Activated naive CD8-positive, alpha-beta T cell treated with anti-CD3 and anti-CD28 coated beads, Interleukin-2, amount 10 ng/mL, durations not matched to agents 7 days and 5 days (primary cell): ENCODE data around the gene PSMD11. TPM values are rescaled to one million over a fixed set of nuclear protein-coding genes. Genes with fewer than 3 reads are reported as not detected.

Experiments used
- ATAC-seq: fragments of 150-1000 bp; cut with Tn5 transposase; one replicate; pipeline ENCODE4 v1.10.0; 2021; ENCODE audit warnings: low read depth, moderate library complexity
- POLR2A ChIA-PET: fragments of 350-600 bp; sonication (Branson Sonifier 250); formaldehyde crosslinking; loops from one replicate; lab custom pipeline; 2021; ENCODE audit warnings: antibody characterized with exemption; lab: Charles Lee
- DNase-seq: peaks from one replicate; pipeline ENCODE4 v3.0.0; 2021
- H3K27ac Mint-ChIP-seq: one replicate; pipeline ENCODE4 v1.8.0; 2022; ENCODE audit warnings: mild to moderate bottlenecking, mixed read lengths
- H3K27me3 Mint-ChIP-seq: one replicate; pipeline ENCODE4 v1.8.0; 2022; ENCODE audit warnings: mild to moderate bottlenecking, moderate library complexity, mixed read lengths
- H3K36me3 Mint-ChIP-seq: one replicate; pipeline ENCODE4 v1.8.0; 2021; ENCODE audit warnings: mild to moderate bottlenecking, mixed read lengths
- H3K4me1 Mint-ChIP-seq: one replicate; pipeline ENCODE4 v1.8.0; 2021; ENCODE audit warnings: mixed read lengths
- H3K4me3 Mint-ChIP-seq: one replicate; pipeline ENCODE4 v1.8.0; 2022; ENCODE audit warnings: mild to moderate bottlenecking, moderate library complexity, mixed read lengths
- H3K9me3 Mint-ChIP-seq: one replicate; pipeline ENCODE4 v1.8.0; 2021; ENCODE audit warnings: mixed read lengths
- total RNA-seq, 2 experiments: library from RNA; stranded (reverse); gene quantifications; one replicate each; pipeline ENCODE4 v1.2.3, GENCODE V29; 2021

Gene PSMD11
- total RNA-seq, 2 experiments from 2014 or later, result 68.3 to 75.1 TPM

DNA sequence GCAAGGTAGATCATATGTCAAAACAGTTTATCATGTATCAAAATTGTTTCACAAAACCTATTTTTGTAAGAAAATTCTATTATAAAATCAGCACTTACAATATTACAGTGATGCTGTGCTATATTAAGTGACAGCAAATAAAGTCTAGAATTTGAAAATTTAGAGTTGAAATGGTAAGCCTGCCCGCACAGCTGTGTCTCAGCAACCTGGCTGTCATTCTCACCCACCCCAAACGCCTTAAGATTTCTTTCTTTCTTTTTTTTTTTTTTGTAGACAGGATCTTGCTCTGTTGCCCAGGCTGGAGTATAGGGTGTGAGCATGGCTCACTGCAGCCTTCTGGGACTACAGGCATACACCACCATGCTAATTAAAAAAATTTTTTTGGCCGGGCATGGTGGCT, 69.3 kb downstream of the PSMD11 start:
- Mint-ChIP-seq H3K4me3 (no peak overlapping the region), H3K4me1 (peaks cover 42% of the 10 kb centered on the region), H3K27ac (no peak overlapping the region), H3K36me3 (no peaks in the 10 kb centered on the region), H3K27me3 (no peaks in the 10 kb centered on the region), H3K9me3 (no peaks in the 10 kb centered on the region)
- DNase-seq (no peak), ATAC-seq (no peak)
- POLR2A ChIA-PET, result interaction anchor here (1.3 kb wide), 1 partner anchor 26 kb away, joined by 8 read pairs; the partner anchor contains the start of gene CDK5R1

GRCh38 chr17:32514606-32515005, 70.3 kb downstream of the PSMD11 start:
- no peaks in the 10 kb centered on the region for H3K9me3 Mint-ChIP-seq
- no peak for ATAC-seq
- H3K4me1 Mint-ChIP-seq, result peaks cover 45% of the 10 kb centered on the region
- H3K4me3 Mint-ChIP-seq, result no peak overlapping the region
- H3K36me3 Mint-ChIP-seq, result no peaks in the 10 kb centered on the region
- POLR2A ChIA-PET, result no interaction called here
- H3K27me3 Mint-ChIP-seq, result no peaks in the 10 kb centered on the region
- H3K27ac Mint-ChIP-seq, result no peak overlapping the region
- no peak for DNase-seq

DNA sequence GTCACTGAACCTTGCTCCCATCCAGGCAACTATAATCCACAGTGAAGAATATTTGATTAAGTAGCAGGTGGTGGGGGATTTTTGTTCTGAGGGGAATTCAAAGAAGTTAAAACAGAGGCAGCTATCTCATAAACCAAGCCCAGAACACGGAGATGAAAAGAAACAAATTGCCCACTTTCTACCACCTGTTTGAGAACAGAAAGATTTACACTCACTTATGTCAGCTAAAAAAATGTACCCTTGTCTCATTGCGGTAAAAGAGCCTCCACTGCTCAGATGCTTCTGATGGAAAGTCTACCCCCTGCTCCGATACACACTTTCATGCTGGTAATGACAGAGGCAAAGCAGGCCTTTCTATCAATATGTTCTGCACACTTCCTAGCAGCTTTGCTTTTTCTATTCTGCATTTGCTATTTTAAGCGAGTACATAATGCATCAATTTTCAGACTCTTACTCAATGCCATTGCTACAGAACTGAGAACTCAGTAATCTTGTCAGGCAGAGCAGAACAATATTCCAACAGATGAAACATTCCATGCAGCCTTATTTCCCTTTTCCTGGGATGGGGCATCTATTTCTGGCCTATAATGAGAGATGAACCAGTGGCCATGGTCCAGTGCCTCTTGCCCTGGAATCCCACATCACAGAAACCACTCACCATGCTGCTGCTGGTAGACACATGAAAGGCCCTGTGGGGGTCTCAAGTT, 71.5 kb downstream of the PSMD11 start:
- peaks cover 54% of the 10 kb centered on the region for H3K4me1 Mint-ChIP-seq
- POLR2A ChIA-PET, result interaction anchor here (2.7 kb wide), 1 partner anchor 12 kb away, joined by 16 read pairs; no protein-coding TSS in a partner anchor
- H3K27me3 Mint-ChIP-seq, result no peaks in the 10 kb centered on the region
- H3K36me3 Mint-ChIP-seq, result no peaks in the 10 kb centered on the region
- no peak for ATAC-seq
- peak overlapping the region; percentile 52 for H3K27ac Mint-ChIP-seq
- no peak for DNase-seq
- no peaks in the 10 kb centered on the region for H3K9me3 Mint-ChIP-seq
- no peak overlapping the region for H3K4me3 Mint-ChIP-seq

DNA sequence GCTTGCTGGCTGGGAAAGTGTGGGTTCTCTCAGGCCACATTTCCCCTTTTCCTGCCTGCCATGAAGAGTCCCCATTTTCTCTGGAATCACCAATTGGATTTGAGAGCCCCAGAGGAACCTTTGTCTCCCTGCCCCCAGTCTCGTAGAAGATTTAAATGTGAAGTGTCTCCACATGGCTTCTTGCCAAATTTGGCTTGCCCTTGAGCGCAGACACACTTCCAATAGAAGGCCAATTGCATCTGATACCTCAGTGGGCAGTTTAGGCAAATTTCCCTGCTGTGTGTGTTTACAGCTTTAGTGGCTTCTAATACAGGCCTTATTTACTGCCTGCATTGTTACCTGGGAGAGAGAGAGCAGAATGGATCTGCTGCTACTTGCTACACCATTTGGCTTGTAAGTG, 72.1 kb downstream of the PSMD11 start:
- peaks cover 58% of the 10 kb centered on the region for H3K4me1 Mint-ChIP-seq
- DNase-seq, result no peak
- H3K36me3 Mint-ChIP-seq, result no peaks in the 10 kb centered on the region
- POLR2A ChIA-PET, result interaction anchor here (1.2 to 5.5 kb wide), 4 partner anchors 12 to 32 kb away, joined by 3 to 60 read pairs (median 12); partner anchors contain the start of gene CDK5R1
- no peak for ATAC-seq
- no peak overlapping the region for H3K4me3 Mint-ChIP-seq
- no peaks in the 10 kb centered on the region for H3K27me3 Mint-ChIP-seq
- no peak overlapping the region for H3K27ac Mint-ChIP-seq
- no peaks in the 10 kb centered on the region for H3K9me3 Mint-ChIP-seq

DNA sequence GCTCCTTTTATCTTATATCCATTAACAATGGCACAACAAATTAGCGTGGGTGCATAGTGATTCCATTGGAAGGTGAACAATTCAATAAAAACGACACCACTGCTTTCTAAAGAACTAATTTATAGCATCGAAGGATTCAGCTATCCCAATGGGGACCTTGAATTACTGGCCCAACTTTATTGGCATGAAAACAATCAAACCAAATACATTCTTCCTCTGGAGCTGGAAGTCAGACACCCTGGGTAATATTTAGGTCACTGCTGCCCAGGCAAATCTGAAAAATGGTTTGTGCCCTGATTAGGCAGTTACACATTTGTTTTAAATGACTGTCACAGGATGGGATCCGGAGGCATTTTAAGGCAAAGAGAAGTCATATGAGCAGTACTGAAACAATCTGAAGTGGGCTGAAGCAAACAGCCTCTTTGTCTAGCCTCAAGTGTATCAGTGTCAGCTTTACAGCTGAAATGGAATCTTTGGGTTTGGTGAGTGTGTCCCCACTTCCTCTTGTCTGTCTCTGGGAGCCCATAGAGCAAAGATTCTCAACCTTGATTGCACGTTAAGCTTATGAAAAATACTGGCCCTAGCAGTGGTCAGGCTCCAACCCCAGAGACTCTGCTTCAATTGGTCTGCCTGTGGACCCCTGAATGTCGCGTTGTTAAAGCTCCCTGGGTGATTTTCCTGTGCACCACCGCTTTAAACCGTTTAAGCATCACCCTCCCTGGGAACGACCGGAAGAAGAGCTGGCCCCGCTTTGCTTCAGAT, 72.8 kb downstream of the PSMD11 start:
- no peaks in the 10 kb centered on the region for H3K27me3 Mint-ChIP-seq
- POLR2A ChIA-PET, result interaction anchor here (1.0 to 5.5 kb wide), 9 partner anchors 9 to 36 kb away, joined by 3 to 60 read pairs (median 5); partner anchors contain the start of gene CDK5R1
- peaks cover 56% of the 10 kb centered on the region for H3K4me1 Mint-ChIP-seq
- H3K36me3 Mint-ChIP-seq, result peaks cover under 1% of the 10 kb centered on the region
- ATAC-seq (peak; percentile 38), DNase-seq (no peak)
- H3K9me3 Mint-ChIP-seq, result no peaks in the 10 kb centered on the region
- peak overlapping the region; percentile 62 for H3K4me3 Mint-ChIP-seq
- peak overlapping the region; percentile 83 for H3K27ac Mint-ChIP-seq

DNA sequence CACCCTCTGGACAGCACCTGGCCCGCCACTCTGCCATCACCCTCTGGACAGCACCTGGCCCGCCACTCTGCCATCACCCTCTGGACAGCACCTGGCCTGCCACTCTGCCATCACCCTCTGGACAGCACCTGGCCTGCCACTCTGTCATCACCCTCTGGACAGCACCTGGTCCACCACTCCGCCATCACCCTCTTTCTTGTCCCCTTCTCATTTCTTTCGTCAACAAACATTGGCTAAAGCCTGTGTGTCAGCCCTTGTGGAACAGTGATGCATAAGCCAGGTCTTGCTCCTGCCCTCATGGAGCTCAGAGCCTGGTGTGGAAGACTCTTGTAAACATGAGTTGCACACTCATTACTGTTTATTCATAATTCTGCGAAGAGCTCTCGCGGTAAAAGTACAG, 73.7 kb downstream of the PSMD11 start:
- H3K9me3 Mint-ChIP-seq, result no peaks in the 10 kb centered on the region
- peak overlapping the region; percentile 25 for H3K4me3 Mint-ChIP-seq
- H3K4me1 Mint-ChIP-seq, result peaks cover 64% of the 10 kb centered on the region
- DNase-seq (no peak), ATAC-seq (no peak)
- peaks cover 5% of the 10 kb centered on the region for H3K36me3 Mint-ChIP-seq
- POLR2A ChIA-PET, result interaction anchor here (1.0 to 5.5 kb wide), 9 partner anchors 8 to 35 kb away, joined by 3 to 60 read pairs (median 5); partner anchors contain the start of gene CDK5R1
- H3K27ac Mint-ChIP-seq, result peak overlapping the region; percentile 67
- H3K27me3 Mint-ChIP-seq, result no peaks in the 10 kb centered on the region

DNA sequence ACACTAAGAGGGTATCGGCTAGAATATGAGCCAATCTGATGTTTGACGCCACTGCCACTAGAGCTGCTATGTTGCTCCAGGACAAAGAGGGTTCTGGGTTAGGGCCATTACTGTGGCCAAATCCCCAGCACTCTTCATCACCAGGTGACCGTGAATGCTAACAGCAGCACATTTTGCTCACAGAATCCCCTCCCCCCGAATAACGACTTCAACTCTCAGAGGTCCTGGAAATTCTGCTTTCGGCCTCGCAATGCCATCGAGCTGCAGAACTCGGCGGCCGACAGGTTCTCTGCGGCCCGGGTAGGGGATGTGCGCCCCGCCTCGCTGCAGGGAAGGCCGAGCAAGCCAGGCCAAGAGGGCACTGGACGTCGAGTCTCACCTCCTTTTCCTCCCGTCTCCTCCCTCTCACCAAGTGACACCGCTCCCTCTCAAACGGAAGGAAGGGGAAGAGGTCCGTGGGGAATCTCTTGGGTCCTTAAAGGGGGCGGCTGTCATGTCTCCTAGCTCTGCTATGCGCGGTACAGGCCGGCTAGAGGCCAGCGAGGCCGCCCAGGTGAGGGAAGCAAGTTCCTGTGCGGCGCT, 74.4 kb downstream of the PSMD11 start:
- peak overlapping the region; percentile 49 for H3K27ac Mint-ChIP-seq
- ATAC-seq (no peak), DNase-seq (no peak)
- POLR2A ChIA-PET, result interaction anchor here (1.0 to 5.5 kb wide), 5 partner anchors 15 to 31 kb away, joined by 3 to 60 read pairs (median 16); partner anchors contain the start of gene CDK5R1
- H3K9me3 Mint-ChIP-seq, result no peaks in the 10 kb centered on the region
- no peaks in the 10 kb centered on the region for H3K27me3 Mint-ChIP-seq
- peaks cover 5% of the 10 kb centered on the region for H3K36me3 Mint-ChIP-seq
- H3K4me3 Mint-ChIP-seq, result peak overlapping the region; percentile 54
- peaks cover 68% of the 10 kb centered on the region for H3K4me1 Mint-ChIP-seq

- Mint-ChIP-seq H3K27me3 (no peaks in the 10 kb centered on the region), H3K27ac (peak overlapping the region; percentile 87), H3K4me1 (peaks cover 73% of the 10 kb centered on the region), H3K9me3 (no peaks in the 10 kb centered on the region), H3K36me3 (peaks cover 5% of the 10 kb centered on the region), H3K4me3 (peak overlapping the region; percentile 81)
- DNase-seq (peak; percentile 65), ATAC-seq (peak; percentile 9)
- POLR2A ChIA-PET, result interaction anchor here (0.7 to 5.5 kb wide), 5 partner anchors 16 to 34 kb away, joined by 4 to 60 read pairs (median 14); partner anchors contain the start of gene CDK5R1
Measured at GRCh38 chr17:32519228-32520103, 75.2 kb downstream of the PSMD11 start.

DNA sequence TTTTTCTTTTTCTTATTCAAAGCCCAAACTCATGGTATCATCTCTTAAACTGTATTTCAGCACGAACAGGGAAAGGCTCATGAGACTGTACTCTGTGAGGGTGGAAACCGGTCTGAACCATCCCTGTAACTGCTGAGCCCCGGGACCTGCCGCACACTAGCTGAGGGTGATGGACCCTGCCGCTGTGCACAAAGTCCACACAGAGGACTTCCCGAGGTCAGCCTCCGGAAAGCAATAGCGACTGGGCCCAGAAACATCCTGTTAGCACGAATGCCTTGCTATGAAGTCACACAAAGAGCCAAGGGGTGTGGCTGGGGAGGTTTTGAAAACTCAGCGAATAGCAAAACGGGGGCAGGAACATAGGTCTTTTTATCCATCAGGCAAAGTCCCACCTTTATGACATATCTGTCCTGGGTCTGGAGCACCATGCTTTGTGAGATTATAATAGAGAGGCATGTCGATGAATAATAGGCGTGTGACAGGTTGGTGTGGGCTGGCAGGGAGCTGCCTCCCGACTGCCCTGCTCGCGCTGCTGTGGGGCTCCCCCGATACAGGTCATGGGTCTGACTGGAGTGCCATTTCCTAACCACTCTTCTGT, 75.9 kb downstream of the PSMD11 start:
- H3K4me1 Mint-ChIP-seq, result peaks cover 74% of the 10 kb centered on the region
- ATAC-seq (peak; percentile 61), DNase-seq (peak; percentile 62)
- POLR2A ChIA-PET, result interaction anchor here (0.6 to 5.5 kb wide), 5 partner anchors 16 to 41 kb away, joined by 3 to 60 read pairs (median 14); partner anchors contain the start of gene CDK5R1
- no peaks in the 10 kb centered on the region for H3K27me3 Mint-ChIP-seq
- H3K9me3 Mint-ChIP-seq, result no peaks in the 10 kb centered on the region
- H3K36me3 Mint-ChIP-seq, result peaks cover 5% of the 10 kb centered on the region
- peak overlapping the region; percentile 87 for H3K27ac Mint-ChIP-seq
- H3K4me3 Mint-ChIP-seq, result peak overlapping the region; percentile 81

- no peak for ATAC-seq
- no peak for DNase-seq
- no peaks in the 10 kb centered on the region for H3K9me3 Mint-ChIP-seq
- peak overlapping the region; percentile 87 for H3K27ac Mint-ChIP-seq
- peak overlapping the region; percentile 81 for H3K4me3 Mint-ChIP-seq
- H3K4me1 Mint-ChIP-seq, result peaks cover 68% of the 10 kb centered on the region
- POLR2A ChIA-PET, result interaction anchor here (0.6 to 5.5 kb wide), 5 partner anchors 17 to 40 kb away, joined by 3 to 60 read pairs (median 14); partner anchors contain the start of gene CDK5R1
- H3K27me3 Mint-ChIP-seq, result no peaks in the 10 kb centered on the region
- H3K36me3 Mint-ChIP-seq, result peaks cover 5% of the 10 kb centered on the region
Measured at GRCh38 chr17:32520737-32521404, 76.6 kb downstream of the PSMD11 start.

DNA sequence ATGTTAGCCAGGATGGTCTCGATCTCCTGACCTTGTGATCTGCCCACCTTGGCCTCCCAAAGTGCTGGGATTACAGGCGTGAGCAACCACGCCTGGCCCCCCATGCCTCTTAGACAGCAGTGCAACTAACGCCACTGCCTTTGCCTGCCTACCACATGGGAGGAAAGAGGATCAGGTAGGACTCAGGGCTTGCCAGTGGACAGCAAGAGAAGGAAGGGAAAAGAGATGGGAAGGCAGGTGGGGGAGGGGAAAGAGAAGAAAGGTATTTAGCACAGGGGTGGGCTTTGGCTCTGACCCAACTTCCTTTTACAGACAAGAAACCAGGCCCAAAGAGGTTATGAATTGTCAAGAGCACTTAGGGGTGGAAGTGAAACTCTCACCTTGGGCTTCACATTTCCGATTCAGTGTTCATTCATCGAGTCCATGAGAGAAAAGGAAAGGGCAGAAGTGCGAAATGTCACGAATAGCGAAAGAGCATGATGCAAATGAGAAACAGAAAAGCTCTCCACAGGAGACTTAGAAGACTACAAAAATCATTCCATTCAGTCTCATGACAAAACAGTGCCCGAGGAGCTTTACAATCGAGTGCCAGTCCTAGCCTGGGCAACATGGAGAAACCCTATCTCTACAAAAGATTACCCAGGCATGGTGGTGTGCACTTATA, 78.8 kb downstream of the PSMD11 start:
- DNase-seq (no peak), ATAC-seq (peak; percentile 56)
- POLR2A ChIA-PET, result interaction anchor here (0.6 to 2.4 kb wide), 5 partner anchors 10 to 172 kb away, joined by 3 to 25 read pairs (median 6); partner anchors contain the start of gene CDK5R1
- peak overlapping the region; percentile 91 for H3K27ac Mint-ChIP-seq
- peaks cover 5% of the 10 kb centered on the region for H3K36me3 Mint-ChIP-seq
- H3K4me3 Mint-ChIP-seq, result peak overlapping the region; percentile 56
- H3K27me3 Mint-ChIP-seq, result no peaks in the 10 kb centered on the region
- no peaks in the 10 kb centered on the region for H3K9me3 Mint-ChIP-seq
- H3K4me1 Mint-ChIP-seq, result peaks cover 67% of the 10 kb centered on the region
